ENCODE measurements around the gene HDAC10.
"Not testable (repeated sequence)": the region's sequence is repeated elsewhere in the genome, so short reads cannot be mapped to it uniquely, and the experiment has no call there.

HDAC10 gene

DNA sequence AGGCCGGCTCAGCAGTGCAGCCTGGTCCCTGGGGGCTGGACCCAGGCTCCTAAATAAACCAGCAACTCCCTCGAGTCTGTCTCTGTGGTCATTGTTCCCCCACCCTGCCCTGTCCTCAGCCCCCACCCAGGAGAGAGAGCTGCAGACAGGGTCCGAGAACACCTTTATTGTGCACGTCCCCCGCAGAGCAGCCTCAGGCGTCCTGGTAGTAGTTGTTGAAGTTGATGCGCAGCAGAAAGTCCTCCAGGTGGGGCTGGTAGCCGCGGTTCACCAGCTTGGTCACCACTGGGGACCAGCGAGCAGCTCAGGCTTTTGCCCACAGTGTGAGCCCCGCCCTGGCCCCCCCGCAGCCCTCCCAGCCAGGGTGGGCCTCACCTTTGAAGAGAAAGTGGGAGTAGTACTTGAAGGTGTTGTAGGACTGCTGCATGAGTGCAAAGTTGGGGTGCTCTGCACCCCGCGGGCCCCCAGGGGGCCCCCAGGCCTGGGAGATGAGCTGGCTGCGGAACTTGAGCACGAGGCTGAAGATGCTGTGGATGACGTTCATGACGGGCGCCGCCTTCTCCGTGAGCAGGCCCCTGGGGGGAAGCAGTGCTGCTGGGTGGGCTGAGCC is 33.4 kb downstream of the HDAC10 start:
- no peak for DNase-seq (ENCODE audit: low spot score)

DNA sequence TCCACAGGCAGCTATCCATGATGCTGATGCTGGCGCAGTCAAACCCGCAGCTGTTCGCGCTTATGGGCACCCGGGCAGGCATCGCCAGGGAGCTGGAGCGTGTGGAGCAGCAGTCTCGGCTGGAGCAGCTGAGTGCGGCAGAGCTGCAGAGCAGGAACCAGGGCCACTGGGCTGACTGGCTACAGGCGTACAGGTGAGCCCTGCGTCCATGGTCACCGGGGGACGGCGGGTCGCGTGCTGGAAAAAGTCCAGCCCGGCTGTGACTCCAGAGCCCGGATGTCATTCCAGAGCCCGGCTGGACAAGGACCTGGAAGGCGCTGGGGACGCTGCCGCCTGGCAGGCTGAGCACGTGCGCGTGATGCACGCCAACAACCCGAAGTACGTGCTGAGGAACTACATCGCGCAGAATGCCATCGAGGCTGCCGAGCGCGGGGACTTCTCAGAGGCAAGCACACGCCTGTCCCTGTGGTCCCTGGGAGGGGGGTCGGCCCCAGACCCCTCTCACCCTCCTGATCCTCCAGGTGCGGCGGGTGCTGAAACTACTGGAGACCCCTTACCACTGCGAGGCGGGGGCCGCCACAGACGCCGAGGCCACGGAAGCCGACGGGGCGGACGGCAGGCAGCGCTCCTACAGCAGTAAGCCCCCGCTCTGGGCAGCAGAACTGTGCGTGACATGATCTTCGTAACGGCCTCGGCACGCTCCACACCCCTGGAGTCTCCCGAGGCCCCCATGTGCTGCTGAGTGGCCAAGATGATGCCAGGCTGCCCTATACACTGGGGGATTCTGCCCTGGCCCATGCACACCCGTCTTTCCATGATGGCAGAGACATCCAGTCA is 34.2 kb downstream of the HDAC10 start:
- no peak for DNase-seq (ENCODE audit: low spot score)

DNA sequence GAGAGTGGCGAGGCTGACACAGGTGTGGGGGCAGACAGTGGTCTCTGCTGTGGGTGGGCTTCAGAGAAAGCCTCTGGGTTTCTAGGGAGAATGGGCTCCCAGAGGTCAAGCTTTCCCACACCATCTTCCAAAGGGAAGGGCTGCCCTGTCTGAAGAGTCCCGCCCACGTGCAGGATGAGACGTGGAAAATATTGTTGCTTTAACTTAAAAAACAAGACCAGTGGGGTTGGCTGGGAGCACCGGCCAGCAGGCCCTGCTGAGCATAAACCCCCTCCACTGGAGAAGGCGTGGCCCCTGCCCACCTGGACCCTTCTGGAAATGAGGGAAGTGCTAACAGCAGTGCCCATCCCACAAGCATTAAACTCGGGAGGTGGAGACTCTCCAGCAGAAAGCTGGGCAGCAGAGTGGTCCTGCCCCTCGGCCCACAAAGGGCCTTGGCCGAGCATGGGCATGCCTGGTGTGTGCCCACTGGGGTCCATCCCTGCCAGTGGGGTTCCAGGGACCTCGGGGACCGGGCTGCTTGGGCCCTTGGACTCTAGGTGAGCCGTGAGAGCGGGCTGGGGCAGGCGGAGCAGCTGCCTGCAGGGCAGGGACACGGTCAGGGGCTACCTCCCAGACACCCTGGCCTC is 34.9 kb downstream of the HDAC10 start:
- DNase-seq (ENCODE audit: low spot score): no peak

DNA sequence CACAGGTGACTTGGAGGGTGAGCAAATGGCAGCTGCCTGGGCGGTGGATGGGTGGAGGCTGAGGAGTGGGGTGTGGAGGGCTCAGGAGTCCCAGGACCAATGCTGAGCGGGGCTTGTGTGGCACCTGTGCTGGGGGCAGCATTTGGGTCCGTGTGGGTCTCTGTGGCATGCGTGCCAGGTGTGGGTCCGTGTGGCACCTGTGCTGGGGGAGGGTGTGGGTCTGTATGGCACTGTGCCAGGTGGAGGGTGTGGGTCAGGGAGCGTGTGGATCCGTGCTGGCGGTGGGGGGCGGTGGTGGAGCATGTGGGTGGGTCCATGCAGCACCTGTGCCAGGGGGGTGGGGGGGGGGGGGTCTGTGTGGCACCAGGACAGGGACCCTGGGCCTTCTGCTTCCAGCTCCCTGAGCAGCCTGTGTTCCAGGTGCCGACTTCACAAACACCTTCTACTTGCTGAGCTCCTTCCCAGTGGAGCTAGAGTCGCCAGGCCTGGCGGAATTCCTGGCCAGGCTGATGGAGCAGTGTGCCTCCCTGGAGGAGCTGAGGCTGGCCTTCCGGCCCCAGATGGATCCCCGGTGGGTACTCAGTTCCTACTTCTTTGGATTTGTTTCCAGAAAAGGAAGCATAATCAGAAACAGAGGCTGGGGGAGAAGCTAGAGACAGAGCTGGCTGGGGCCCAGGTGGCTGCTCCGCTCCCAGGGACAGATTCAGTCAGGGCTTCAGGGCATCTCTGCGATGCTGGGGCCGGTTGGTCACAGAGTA is 35.6 kb downstream of the HDAC10 start:
- no peak for DNase-seq (ENCODE audit: low spot score)

- DNase-seq (ENCODE audit: low spot score): no peak
Observed at GRCh38 chr22:50213263-50213662, 37.8 kb downstream of the HDAC10 start.

DNA sequence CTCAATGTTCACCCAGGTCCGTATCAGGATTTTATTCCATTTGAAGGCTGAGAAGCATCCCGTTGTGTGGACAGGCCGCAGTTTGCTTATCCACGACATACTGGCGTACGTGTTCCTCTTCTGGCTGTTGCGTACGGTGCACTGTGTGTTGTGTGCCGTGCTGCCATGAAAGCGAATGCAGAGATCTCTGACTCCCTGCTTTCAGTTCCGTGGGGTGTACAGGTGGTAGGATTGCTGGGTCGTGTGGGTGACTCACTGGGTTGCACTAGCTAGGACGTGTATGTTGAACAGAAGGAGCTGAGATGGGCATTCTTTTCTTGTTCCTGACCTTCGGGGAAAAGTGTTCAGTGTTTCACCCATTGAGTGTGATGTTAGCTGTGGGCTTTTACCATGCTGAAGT is 39.9 kb downstream of the HDAC10 start:
- DNase-seq (ENCODE audit: low spot score): no peak

GRCh38 chr22:50210378-50211139 is 40.5 kb downstream of the HDAC10 start:
- no peak for DNase-seq (ENCODE audit: low spot score)

GRCh38 chr22:50209893-50210292 is 41.2 kb downstream of the HDAC10 start:
- peak; percentile 59 for DNase-seq (ENCODE audit: low spot score)

DNA sequence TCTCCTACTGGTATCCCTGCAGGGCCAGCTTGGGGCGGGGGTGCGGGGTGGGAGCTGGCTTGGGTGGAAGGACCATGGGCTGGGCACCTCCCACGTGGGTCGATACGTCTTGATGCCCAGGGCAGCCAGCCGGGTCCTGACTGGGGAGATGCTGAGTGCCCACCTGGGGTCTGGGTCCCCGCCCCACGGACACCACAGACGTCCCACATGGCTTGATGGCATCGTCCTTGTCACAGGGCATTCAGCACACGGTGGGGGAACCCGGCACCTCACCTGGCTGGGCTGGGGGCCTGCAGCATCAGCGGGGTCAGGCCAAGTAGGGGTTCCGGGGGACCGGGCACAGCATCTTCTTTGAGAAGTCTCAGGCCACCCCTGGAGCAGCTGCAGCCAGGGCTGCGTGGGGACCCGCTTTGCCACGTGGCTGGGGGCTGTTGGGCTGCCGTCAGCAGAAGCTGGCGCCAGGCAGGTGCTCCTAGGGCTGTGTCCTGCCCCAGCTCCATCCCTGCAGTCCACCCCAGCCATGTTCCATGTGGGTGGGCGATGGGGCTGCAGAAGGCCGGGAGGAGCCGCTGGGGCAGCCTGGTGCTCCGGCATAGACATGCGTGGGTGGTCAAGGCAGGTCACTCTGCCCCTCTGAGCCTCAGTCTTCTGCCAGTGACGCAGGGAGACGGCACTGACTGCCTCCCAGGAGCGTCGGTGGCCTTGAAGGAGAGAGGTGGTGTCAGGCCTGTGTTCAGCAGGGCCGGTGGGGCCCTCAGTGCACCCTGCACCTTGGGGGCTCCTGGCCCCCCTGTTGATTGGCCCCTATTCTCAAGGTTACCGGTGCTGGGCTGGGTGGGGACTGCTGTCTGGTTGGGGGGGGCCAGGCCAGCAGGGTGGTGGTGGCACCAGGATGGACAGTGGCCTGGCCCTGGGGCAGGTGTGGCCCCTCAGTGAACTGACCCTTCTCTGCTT is 41.8 kb downstream of the HDAC10 start:
- DNase-seq (ENCODE audit: low spot score): no peak

- DNase-seq (ENCODE audit: low spot score): no peak
Observed at GRCh38 chr22:50208430-50208938, 42.6 kb downstream of the HDAC10 start.

- DNase-seq (ENCODE audit: low spot score): no peak
Observed at GRCh38 chr22:50207383-50208140, 43.5 kb downstream of the HDAC10 start.

DNA sequence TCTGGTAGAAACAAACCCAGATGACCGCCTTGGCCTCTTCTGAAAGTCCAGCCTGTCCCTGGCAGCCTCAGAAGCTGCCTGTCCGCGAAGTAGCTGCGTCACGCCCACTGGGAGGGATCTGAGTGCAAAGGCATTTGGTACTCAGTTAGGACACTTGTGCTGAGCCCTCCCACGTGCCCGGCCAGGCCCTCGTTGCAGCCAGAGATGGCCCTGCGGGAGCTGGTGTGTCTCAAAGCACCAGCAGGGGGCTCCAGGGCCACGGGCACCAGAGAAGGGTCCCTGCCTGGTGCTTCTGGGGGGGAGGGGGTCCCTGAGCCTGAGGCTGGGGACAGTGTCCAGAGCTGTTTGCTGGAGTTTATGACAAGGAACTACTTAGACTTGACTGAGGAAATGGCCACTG is 44.5 kb downstream of the HDAC10 start:
- DNase-seq (ENCODE audit: low spot score): no peak

- no peak for DNase-seq (ENCODE audit: low spot score)
Observed at GRCh38 chr22:50205781-50206569, 45.1 kb downstream of the HDAC10 start.

- DNase-seq (ENCODE audit: low spot score): not testable (repeated sequence)
Observed at GRCh38 chr22:50204998-50205397, 46.1 kb downstream of the HDAC10 start.

GRCh38 chr22:50204571-50204970 is 46.5 kb downstream of the HDAC10 start:
- DNase-seq (ENCODE audit: low spot score): no peak

GRCh38 chr22:50203288-50203687 is 47.8 kb downstream of the HDAC10 start:
- no peak for DNase-seq (ENCODE audit: low spot score)

DNA sequence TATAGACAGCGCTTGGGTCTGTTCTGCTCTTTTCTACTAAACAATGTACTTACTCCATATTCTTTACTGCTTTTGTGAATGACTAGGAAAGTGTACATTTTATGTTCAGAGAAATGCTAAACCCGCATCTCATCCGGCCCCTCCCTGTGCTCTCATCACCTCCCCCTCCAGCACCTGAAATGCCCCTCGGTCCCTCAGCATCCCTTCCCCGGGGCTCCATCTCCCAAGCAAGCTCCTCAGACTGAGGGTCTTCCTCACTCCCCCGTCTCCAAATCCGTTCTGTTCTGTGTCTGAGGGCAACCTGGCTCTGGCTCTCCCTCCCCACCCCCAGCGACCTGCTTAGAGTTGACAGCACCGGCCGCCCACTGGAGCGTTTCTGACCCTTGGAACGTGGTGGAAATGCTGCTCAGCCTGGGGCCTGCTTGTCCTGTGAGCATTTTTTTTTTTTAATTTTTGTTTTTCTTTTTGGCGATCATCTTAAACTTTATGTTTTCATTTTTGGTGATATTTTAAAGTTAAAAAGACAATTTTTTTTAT is 48.9 kb downstream of the HDAC10 start:
- no peak for DNase-seq (ENCODE audit: low spot score)
